MM.1S (cell line): Measurements from ENCODE around the gene YTHDF1.

Experiments used
- CTCF ChIP-seq: fragments of 300-600 bp; sonication (generic); IDR thresholded peaks from 2 replicates; pipeline ENCODE4 v1.5.1; 2016; ENCODE audit warnings: antibody characterized with exemption, low read length, mixed read lengths
- EZH2 ChIP-seq: fragments of 300-600 bp; sonication (generic); optimal IDR thresholded peaks from 2 replicates; pipeline ENCODE3; 2017; ENCODE audit warnings: low read depth, mild to moderate bottlenecking, antibody characterized with exemption, low read length, mixed read lengths
- EZH2phosphoT487 ChIP-seq: fragments of 300-600 bp; sonication (generic); IDR thresholded peaks from 2 replicates; pipeline ENCODE4 v1.6.1; 2018; ENCODE audit warnings: antibody characterized with exemption, low read length

- TF ChIP-seq EZH2 (no peak), CTCF (no peak), EZH2phosphoT487 (no peak)
These were observed 47.9 kb downstream of the YTHDF1 start for GRCh38 chr20:63167918-63168520.
